OCI-LY3 (cell line): ENCODE measurements around the gene SNX24.

Experiments used
- H2AFZ ChIP-seq: fragments of 200-600, 300-600 bp; shearing (Covaris generic); 2 replicates; pipeline ENCODE4 v1.6.0; 2014; ENCODE audit warnings: antibody characterized with exemption, low read depth, low read length
- H3K27ac ChIP-seq: fragments of 200-600, 300-600 bp; sonication (generic); 2 replicates; pipeline ENCODE4 v1.5.1; 2014; ENCODE audit warnings: mild to moderate bottlenecking, low read length, moderate library complexity, mixed read lengths
- H3K27me3 ChIP-seq: fragments of 200-600, 300-600 bp; sonication (generic); 2 replicates; pipeline ENCODE4 v1.6.1; 2014; ENCODE audit warnings: low read depth, low read length, mixed read lengths
- H3K36me3 ChIP-seq: fragments of 200-600, 300-600 bp; sonication (generic); replicated peaks from 2 replicates; pipeline ENCODE3; 2014; ENCODE audit warnings: low read depth, low read length, mixed read lengths
- H3K4me1 ChIP-seq: fragments of 300-600, 200-600 bp; sonication (generic); 2 replicates; pipeline ENCODE4 v1.6.1; 2014; ENCODE audit warnings: low read length, mixed read lengths
- H3K4me2 ChIP-seq: fragments of 200-600, 300-600 bp; sonication (generic); 2 replicates; pipeline ENCODE4 v1.6.1; 2014; ENCODE audit warnings: low read length, mixed read lengths
- H3K4me3 ChIP-seq: fragments of 300-600, 200-600 bp; sonication (generic); 2 replicates; pipeline ENCODE4 v1.5.1; 2014; ENCODE audit warnings: antibody characterized with exemption, mild to moderate bottlenecking, low read length, moderate library complexity
- H3K79me2 ChIP-seq: fragments of 300-600, 200-600 bp; shearing (Covaris generic); 2 replicates; pipeline ENCODE4 v1.6.1; 2014; ENCODE audit warnings: mild to moderate bottlenecking, low read length, mixed read lengths
- H3K9ac ChIP-seq: fragments of 300-600, 200-600 bp; shearing (Covaris generic); 2 replicates; pipeline ENCODE4 v1.6.0; 2014; ENCODE audit warnings: mild to moderate bottlenecking, low read length, moderate library complexity
- H3K9me3 ChIP-seq: fragments of 200-600, 300-600 bp; shearing (Covaris generic); 2 replicates; pipeline ENCODE4 v1.6.1; 2014; ENCODE audit warnings: low read length, mixed read lengths; ENCODE audit not compliant: insufficient read depth
- H4K20me1 ChIP-seq: fragments of 200-600, 300-600 bp; sonication (generic); 2 replicates; pipeline ENCODE4 v1.6.1; 2016; ENCODE audit warnings: low read length, mixed read lengths; ENCODE audit not compliant: insufficient read depth
- EZH2phosphoT487 ChIP-seq: fragments of 200-600 bp; shearing (Covaris generic); IDR thresholded peaks from 2 replicates; pipeline ENCODE4 v1.6.1; 2018; ENCODE audit warnings: antibody characterized with exemption, mixed run types, low read depth
- TF ChIP-seq, protein P1 (sequence below): fragments of 200-600, 300-600 bp; sonication (generic); IDR thresholded peaks from 2 replicates; pipeline ENCODE4 v1.5.1; 2014; ENCODE audit warnings: antibody characterized with exemption, low read length, low read depth

The SNX24 gene

DNA sequence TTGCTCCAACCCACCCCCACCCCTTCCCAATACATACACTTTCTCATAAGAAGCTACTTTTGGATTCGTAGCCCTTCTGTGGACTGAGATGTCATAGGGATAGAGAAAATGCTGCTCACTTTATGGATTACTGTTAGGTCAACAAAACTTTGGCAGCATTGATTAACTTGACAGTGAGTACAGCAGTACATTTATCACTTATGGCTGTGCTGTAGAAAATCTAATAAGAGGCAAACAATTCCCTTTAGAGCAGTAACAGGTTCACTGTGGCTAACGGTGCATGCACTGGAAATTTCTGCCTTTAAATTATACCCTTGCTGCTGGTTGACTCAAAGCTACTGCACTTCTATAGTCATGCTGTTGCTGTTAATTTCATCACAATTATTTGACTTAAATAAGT, 131.9 kb downstream of the SNX24 start:
- Histone ChIP-seq H2AFZ (no peak overlapping the region), H3K79me2 (no peaks in the 10 kb centered on the region), H3K4me1 (peaks cover 19% of the 10 kb centered on the region), H3K27me3 (no peaks in the 10 kb centered on the region), H3K4me2 (no peak overlapping the region), H3K27ac (no peak overlapping the region), H3K9me3 (no peaks in the 10 kb centered on the region), H3K4me3 (no peak overlapping the region), H4K20me1 (no peaks in the 10 kb centered on the region), H3K9ac (no peak overlapping the region), H3K36me3 (no peaks in the 10 kb centered on the region)
- TF ChIP-seq, protein P1, sequence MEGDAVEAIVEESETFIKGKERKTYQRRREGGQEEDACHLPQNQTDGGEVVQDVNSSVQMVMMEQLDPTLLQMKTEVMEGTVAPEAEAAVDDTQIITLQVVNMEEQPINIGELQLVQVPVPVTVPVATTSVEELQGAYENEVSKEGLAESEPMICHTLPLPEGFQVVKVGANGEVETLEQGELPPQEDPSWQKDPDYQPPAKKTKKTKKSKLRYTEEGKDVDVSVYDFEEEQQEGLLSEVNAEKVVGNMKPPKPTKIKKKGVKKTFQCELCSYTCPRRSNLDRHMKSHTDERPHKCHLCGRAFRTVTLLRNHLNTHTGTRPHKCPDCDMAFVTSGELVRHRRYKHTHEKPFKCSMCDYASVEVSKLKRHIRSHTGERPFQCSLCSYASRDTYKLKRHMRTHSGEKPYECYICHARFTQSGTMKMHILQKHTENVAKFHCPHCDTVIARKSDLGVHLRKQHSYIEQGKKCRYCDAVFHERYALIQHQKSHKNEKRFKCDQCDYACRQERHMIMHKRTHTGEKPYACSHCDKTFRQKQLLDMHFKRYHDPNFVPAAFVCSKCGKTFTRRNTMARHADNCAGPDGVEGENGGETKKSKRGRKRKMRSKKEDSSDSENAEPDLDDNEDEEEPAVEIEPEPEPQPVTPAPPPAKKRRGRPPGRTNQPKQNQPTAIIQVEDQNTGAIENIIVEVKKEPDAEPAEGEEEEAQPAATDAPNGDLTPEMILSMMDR, result no peak
- TF ChIP-seq EZH2phosphoT487, result no peak

DNA sequence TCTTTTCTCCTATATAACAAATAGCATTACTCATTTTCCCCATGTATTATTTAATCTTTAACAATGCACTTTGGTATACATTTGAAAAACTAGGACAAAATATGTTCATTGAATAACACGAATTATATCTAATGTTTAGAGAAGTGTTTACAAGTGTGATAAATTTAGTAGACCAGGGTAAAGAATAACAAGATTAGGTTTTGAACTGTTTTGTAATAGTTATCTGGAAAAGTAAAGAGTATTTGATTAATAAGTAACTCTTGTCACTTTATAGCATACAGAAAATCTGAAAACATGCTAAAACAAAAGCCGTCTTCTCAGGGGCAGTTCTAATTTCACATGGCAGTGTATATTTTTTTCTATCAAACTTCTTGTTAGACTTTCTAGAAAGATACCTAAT, 132.7 kb downstream of the SNX24 start:
- Histone ChIP-seq H3K4me3 (no peak overlapping the region), H3K9me3 (no peaks in the 10 kb centered on the region), H4K20me1 (no peaks in the 10 kb centered on the region), H3K4me2 (no peak overlapping the region), H3K79me2 (no peaks in the 10 kb centered on the region), H2AFZ (no peak overlapping the region), H3K9ac (no peak overlapping the region), H3K27me3 (no peaks in the 10 kb centered on the region), H3K4me1 (peaks cover 24% of the 10 kb centered on the region), H3K27ac (no peak overlapping the region), H3K36me3 (no peaks in the 10 kb centered on the region)
- no peak for TF ChIP-seq EZH2phosphoT487

DNA sequence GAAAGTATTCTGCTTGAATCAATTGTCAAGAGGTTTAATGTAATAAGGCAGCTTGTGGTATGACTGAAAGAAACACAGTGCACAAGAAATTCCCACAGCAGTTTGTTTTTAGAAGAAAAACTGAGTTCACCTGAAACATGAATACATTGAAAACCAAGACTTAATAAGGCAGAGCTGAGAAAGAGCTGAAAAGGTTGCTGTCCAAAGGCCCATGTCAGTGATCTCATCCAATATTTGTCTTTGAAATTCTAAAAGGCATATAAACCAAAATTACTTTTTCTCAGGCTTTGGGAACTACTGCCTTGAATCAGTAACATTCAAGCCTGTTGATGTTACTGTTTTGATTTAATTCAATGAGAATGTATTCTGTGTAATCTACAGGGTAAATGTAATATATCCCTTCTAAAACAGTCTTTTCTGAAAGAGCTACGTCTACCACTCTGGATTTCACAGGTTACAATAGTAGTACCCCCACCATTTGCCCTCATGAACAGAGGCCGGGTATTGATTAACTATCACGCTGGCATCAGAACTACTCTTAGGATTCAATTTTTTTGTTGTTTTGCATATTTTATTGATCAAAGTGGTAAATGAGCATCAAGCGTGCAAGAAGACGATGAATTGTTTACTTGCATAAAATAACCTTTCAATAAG, 133.4 kb downstream of the SNX24 start:
- no peak overlapping the region for H3K27ac ChIP-seq
- no peaks in the 10 kb centered on the region for H3K79me2 ChIP-seq
- H2AFZ ChIP-seq, result no peak overlapping the region
- no peaks in the 10 kb centered on the region for H3K9me3 ChIP-seq
- peaks cover 31% of the 10 kb centered on the region for H3K4me1 ChIP-seq
- no peak overlapping the region for H3K4me2 ChIP-seq
- no peaks in the 10 kb centered on the region for H3K36me3 ChIP-seq
- H3K4me3 ChIP-seq, result no peak overlapping the region
- no peak for TF ChIP-seq EZH2phosphoT487
- TF ChIP-seq, protein P1, result no peak
- no peak overlapping the region for H3K9ac ChIP-seq
- no peaks in the 10 kb centered on the region for H3K27me3 ChIP-seq
- no peaks in the 10 kb centered on the region for H4K20me1 ChIP-seq

DNA sequence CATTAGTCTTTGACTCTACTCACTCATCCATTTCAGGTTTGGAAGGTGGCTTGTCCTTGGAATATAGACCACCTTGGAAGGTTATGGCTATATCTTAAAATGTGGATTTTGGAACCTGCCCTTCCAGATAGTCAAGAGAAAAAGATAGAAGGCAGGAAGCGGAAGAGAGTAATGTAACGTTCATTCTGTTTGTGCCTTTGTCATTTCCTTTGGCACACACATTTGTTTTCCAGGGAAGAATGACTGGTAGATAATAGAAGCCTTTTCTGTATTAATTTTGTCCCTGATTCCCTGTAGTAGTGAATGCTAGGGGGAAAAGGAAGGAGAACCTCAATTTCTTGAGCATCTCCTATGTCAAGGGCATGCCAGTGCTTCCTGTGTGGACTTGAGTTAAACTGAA, 136.4 kb downstream of the SNX24 start:
- no peak overlapping the region for H3K9ac ChIP-seq
- H3K4me1 ChIP-seq, result peaks cover 59% of the 10 kb centered on the region
- no peak for TF ChIP-seq EZH2phosphoT487
- TF ChIP-seq, protein P1, result no peak
- H3K27me3 ChIP-seq, result no peaks in the 10 kb centered on the region
- no peak overlapping the region for H2AFZ ChIP-seq
- no peaks in the 10 kb centered on the region for H3K36me3 ChIP-seq
- H3K27ac ChIP-seq, result no peak overlapping the region
- no peaks in the 10 kb centered on the region for H4K20me1 ChIP-seq
- H3K4me2 ChIP-seq, result no peak overlapping the region
- no peaks in the 10 kb centered on the region for H3K9me3 ChIP-seq
- no peak overlapping the region for H3K4me3 ChIP-seq
- H3K79me2 ChIP-seq, result no peaks in the 10 kb centered on the region
